GM18907 (cell line): ENCODE measurements around the gene ARHGDIB.

Source experiments
- ATAC-seq: cut with Tn5 transposase; IDR thresholded peaks from one replicate; pipeline ENCODE4 v1.9.1; 2021; ENCODE audit warnings: mild to moderate bottlenecking, moderate library complexity; ENCODE audit not compliant: unreplicated experiment

ARHGDIB gene

DNA sequence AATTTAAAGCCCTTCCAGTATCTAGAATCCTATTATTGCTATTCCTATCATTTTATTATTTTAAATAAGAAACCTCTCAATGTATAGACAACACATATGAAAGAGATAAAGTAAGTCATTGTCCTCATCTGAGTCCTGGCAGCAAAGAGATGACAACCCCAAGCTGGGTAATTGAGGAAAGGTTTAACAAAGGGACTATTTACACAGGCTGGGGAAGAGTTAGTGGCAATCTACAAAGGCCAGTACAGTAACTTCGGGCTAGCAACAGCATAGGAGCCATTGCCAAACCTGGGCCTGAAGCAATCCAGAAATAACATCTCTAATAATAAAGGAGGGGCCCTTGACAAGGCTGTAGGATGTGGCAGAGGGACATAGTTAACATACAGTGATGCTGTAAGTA, 22.6 kb upstream of the ARHGDIB start:
- no peak for ATAC-seq

DNA sequence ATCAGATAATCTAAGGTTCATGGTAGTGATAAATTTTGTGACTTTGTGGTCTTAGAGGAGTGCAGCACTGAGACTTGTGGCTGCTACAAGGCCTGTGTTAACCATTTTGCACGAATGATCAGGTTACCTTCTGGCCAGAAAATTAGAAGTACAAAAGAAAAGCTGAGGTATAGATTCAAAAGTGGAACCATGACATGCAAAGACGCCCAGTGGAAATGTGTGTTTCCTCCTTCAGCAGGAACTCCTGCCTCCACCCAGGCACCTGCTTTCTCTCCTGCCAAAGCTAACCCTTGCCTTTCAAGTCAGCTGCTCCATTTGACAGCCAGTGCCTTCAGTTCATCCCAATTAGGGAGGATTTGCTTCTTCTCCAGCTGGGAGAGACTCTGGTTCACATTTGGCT, 21.6 kb upstream of the ARHGDIB start:
- no peak for ATAC-seq

DNA sequence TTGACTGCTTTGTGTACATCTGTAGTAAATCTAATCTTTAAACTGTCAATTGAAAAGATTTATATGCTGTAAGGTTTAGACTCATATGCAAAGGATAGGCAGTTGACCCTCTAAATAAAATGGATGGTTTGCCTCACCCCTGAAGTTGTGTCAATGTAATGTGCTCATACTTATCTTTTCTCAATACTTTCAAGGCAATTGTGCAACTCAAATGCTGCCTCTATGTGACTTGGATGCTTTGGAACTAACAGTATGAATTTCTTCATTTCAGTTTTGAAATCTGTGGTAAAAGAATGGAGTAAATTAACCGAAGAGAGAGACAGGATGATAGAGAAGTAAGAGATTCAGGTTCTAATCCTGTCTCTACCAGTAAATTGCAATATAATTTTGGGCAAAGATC, 21.2 kb upstream of the ARHGDIB start:
- no peak for ATAC-seq

DNA sequence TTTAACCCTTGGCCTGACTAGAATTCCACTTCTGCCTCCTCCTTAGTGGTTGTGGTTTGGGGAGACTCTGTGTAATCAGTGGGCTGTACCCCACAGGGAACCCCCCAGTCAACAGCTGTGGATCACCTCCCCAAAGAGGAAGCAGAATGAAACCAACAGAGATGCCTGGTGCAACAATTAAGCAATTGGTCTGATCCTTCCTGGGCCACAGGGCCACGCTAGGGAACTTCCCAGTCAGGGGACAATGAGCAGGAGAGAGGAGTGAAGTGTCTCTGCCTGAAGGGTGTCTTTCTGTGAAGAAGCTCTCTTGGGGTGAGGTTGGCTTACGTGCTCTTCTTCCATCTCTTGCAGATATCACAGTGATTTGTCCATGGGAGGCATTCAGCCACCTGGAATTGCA, 19.6 kb upstream of the ARHGDIB start:
- no peak for ATAC-seq

DNA sequence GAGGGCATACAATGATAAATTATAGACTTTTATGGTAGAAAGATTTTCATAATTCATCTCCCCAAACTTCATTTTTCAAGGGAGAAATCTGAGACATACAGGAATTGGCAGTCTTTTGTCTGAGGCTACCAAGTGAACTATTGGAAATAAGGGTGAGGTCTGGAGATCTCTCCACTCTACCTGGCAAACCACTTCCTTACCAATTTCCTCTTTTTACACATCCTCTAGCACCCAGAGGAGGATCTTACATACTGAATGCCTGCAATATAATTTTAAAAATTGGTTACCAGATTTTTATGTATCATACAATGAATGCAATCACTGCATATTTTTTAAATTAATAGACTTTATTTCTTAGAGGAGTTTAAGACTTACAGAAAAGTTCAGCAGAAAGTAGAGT, 18.1 kb upstream of the ARHGDIB start:
- ATAC-seq = no peak

GRCh38 chr12:14976658-14977057, 15.3 kb upstream of the ARHGDIB start:
- ATAC-seq = no peak

- ATAC-seq = no peak
Measured at GRCh38 chr12:14975457-14975856, 14.1 kb upstream of the ARHGDIB start.

GRCh38 chr12:14974633-14975032, 13.2 kb upstream of the ARHGDIB start:
- no peak for ATAC-seq

GRCh38 chr12:14972816-14973215, 11.4 kb upstream of the ARHGDIB start, which contains the start of gene PDE6H:
Gene PDE6H, plus strand, starts transcription at chr12:14973042. Its CDS starts 4,971 bp downstream, at chr12:14978013.
- no peak for ATAC-seq

GRCh38 chr12:14970473-14970872, 9.1 kb upstream of the ARHGDIB start:
- no peak for ATAC-seq

GRCh38 chr12:14968478-14968877, 7.1 kb upstream of the ARHGDIB start:
- no peak for ATAC-seq

- ATAC-seq = no peak
Measured at GRCh38 chr12:14965221-14965620, 3.8 kb upstream of the ARHGDIB start.

GRCh38 chr12:14964406-14964805, 3.0 kb upstream of the ARHGDIB start:
- no peak for ATAC-seq

DNA sequence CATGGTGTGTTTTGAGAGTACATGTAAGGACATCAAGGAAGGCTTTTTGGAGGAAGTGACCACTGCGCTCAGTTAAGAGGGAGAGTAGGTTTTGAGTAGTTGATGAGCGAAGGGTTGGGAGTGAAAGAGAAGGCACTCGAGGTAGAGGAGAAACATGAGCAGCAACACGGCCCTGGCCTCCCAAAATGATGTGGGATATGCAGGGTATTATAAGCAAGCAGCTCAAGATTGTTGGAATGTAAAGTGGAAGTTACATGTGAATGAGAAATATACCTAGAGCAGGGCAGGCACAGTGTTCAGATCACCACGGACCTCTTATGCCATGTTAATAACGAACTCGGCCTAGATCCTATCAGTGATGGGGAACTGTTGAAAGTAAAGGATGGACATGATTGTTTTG, 2.1 kb upstream of the ARHGDIB start:
- ATAC-seq = no peak

DNA sequence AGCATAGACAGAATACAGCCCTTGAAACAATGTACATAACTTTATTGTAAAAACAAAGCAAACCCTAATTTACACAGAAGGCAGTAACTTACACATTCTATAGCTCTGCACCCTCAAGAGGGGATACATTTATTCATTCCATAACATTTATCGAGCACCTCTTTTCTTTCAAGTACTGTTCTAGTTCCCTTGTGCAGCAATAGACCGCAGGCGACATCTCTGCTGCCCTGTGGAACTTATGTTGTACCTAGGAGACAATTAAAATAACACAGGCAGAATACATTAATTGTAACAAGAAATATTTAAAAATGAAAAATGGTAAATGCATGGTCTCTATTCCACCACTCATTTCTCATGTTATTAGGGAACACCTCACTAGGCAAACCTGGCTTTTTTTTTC, 1.4 kb upstream of the ARHGDIB start:
- no peak for ATAC-seq

DNA sequence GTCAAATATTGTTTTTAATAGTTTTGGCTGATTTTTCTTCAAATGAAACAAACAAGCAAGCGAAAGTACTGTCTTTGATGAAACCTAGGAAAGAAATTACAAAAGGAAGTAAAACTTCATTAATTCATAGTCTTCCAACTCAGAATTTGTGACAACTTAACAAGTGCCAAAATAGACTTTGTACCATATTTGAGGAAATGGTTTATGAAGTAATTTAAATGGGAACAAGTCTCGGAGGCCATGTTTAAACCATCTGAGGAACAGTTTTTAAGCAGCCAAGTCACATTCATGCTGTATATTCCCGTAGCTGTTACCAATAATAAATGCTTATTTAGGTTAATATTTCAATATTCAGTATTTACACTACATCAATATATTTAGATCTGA, 745 bp upstream of the ARHGDIB start:
- ATAC-seq = no peak

DNA sequence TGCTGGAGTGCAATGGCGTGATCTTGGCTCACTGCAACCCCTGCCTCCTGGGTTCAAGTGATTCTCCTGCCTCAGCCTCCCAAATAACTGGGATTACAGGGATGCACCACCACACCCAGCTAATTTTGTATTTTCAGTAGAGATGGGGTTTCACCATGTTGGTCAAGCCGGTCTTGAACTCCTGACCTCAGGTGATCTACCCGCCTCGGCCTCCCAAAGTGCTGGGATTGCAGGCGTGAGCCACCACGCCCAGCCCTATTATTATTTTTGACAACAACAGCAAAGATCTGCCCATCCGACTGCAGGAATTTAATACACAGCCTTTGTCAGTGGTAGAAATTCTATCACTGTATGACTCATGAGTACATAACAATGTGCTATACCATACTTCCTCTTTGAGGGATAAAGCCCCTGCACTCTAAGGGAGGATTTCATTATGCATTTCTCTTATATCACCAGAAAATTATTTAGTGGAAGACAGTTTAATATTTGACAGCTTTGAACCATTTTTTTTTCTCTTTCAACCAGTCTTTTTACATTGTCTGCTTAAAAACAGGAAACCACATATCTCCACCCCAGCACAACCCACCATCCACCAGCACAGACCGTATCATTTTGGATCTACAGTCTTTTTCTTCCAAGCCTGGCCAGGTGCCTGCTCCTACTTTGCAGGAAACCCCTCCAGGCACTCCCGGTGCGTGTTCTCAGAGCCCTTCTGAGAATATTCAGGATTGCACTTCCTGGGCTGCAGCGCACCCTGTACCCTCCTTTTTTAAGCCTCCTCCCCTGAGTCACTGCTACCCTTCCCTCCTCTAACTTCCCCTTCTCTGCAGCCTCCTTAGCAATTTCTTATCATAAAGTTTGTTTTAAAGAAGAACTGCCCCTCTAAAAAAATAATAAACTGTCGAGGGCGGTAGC, 594 bp downstream of the ARHGDIB start:
- peak; percentile 43 for ATAC-seq

GRCh38 chr12:14959916-14960496, 1.4 kb downstream of the ARHGDIB start:
- no peak for ATAC-seq

- ATAC-seq = no peak
Measured at GRCh38 chr12:14959463-14959862, 1.9 kb downstream of the ARHGDIB start.

- no peak for ATAC-seq
Measured at GRCh38 chr12:14959126-14959440, 2.3 kb downstream of the ARHGDIB start.

DNA sequence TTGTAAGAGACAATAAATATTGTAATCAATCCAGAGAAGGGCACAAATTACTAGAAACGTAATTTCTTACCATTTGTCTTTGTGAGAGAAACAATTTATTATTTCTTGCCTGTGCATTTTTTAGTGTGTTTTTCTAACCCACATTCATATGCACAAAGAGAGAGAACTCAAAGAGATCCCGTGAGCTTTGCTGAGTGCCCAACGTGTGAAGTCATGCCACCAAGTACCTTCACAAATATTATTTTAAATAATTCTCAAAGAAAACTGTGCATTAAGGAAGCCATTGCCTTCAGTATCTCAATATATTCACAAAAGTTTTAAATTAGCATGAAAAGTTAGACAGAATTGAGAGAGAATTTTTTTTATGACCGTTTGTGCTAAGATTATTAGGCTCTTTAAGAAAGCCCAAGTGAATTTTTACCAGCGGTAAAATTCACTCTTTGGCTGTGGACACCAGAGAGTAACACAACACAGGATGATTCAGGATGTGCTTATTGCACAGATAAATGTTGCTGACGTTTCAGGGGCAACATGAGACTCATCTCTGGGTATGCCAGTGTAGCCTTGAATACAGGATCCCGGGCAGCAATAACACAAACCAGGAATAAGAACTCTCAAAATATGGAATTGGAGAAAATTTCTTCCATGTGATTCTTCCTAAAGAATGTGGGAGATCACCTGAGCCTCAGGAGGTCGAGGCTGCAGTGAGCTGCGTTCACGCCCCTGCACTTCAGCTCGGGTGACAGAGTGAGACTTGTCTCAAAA, 2.9 kb downstream of the ARHGDIB start:
- ATAC-seq = no peak
